ENCODE data around the gene PTGDR2. TPM values are rescaled to one million over a fixed set of nuclear protein-coding genes. Genes with fewer than 3 reads are reported as not detected.
"Not testable (repeated sequence)": the region's sequence is repeated elsewhere in the genome, so short reads cannot be mapped to it uniquely, and the experiment has no call there.

Gene PTGDR2
- total and polyA plus RNA-seq, 8 donors, result 0.09 to 5.7 (median 0.43) TPM

DNA sequence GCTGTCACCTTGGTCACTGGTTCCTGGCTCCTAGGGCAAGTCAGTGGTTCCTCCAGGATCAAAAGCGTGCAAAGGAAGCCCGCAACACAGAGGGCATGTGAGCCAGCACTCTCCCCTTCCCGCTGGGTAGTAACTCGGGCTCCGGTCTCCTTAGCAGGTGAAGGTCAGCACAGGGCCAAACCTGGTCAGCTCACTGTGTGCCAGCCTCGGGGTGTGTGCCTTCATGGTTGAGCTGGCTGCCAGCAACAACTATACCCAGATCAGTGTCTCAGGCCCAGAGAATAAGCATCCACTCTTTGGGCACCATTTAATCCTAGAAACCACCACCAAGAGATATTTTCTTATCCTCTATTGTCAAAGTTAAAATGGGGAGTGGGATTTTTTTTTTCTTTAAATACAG lies 30.0 kb downstream of the PTGDR2 start:
- no peak for TF ChIP-seq CTCF (IDR thresholded peaks at IDR 0.05)
- Histone ChIP-seq H3K9me3 (no peaks in the 10 kb centered on the region), H3K27ac (no peak overlapping the region), H3K4me3 (no peak overlapping the region), H3K36me3 (no peaks in the 10 kb centered on the region), H3K4me1 (no peaks in the 10 kb centered on the region), H3K27me3 (no peaks in the 10 kb centered on the region)
- FAIRE-seq (no peak), DNase-seq (no peak), ATAC-seq (no peak)
- intact Hi-C loops (cut with DNase I), result loop anchor here in 1 of 3 donors (5.0 kb wide), 1 partner anchor 302 kb away; no protein-coding TSS in a partner anchor
- WGBS, 2 donors, result 58 to 61% methylated on average over 6 of the region's 6 CpGs

- no peak for DNase-seq
- 75 to 85% methylated on average over 5 of the region's 5 CpGs for WGBS, 2 donors
- Histone ChIP-seq H3K9me3 (no peaks in the 10 kb centered on the region), H3K27ac (no peak overlapping the region), H3K27me3 (no peaks in the 10 kb centered on the region), H3K4me3 (no peak overlapping the region), H3K4me1 (no peaks in the 10 kb centered on the region), H3K36me3 (no peaks in the 10 kb centered on the region)
- ATAC-seq, result no peak
- no peak for TF ChIP-seq CTCF (IDR thresholded peaks at IDR 0.05)
- intact Hi-C loops (cut with DNase I), result loop anchor here in 1 of 3 donors (5.0 kb wide), 1 partner anchor 302 kb away; no protein-coding TSS in a partner anchor
- no peak for FAIRE-seq
Observed at GRCh38 chr11:60825118-60825517, 30.6 kb downstream of the PTGDR2 start.

GRCh38 chr11:60823745-60824306 lies 31.9 kb downstream of the PTGDR2 start:
- H3K36me3 ChIP-seq; H3K27ac ChIP-seq; FAIRE-seq; ATAC-seq; H3K9me3 ChIP-seq; H3K27me3 ChIP-seq; H3K4me3 ChIP-seq; DNase-seq; intact Hi-C loops (cut with DNase I); H3K4me1 ChIP-seq: not testable (repeated sequence)
- 76 to 82% methylated on average over 5 of the region's 5 CpGs for WGBS, 2 donors

GRCh38 chr11:60821827-60822599 lies 33.7 kb downstream of the PTGDR2 start:
- H3K4me1 ChIP-seq, result no peaks in the 10 kb centered on the region
- no peak for ATAC-seq
- no peak for DNase-seq
- FAIRE-seq, result no peak
- no peak overlapping the region for H3K27ac ChIP-seq
- H3K4me3 ChIP-seq, result no peak overlapping the region
- intact Hi-C loops (cut with DNase I), result no loop called here
- no peaks in the 10 kb centered on the region for H3K9me3 ChIP-seq
- 64 to 71% methylated on average over 15 of the region's 15 CpGs for WGBS, 2 donors
- TF ChIP-seq CTCF (IDR thresholded peaks at IDR 0.05), result no peak
- no peaks in the 10 kb centered on the region for H3K27me3 ChIP-seq
- no peaks in the 10 kb centered on the region for H3K36me3 ChIP-seq

GRCh38 chr11:60818057-60818456 lies 37.7 kb downstream of the PTGDR2 start:
- Histone ChIP-seq H3K9me3 (no peaks in the 10 kb centered on the region), H3K4me3 (no peak overlapping the region), H3K27me3 (no peaks in the 10 kb centered on the region), H3K27ac (no peak overlapping the region), H3K36me3 (no peaks in the 10 kb centered on the region), H3K4me1 (no peaks in the 10 kb centered on the region)
- no peak for ATAC-seq
- no peak for TF ChIP-seq CTCF (IDR thresholded peaks at IDR 0.05)
- no peak for DNase-seq
- WGBS, 2 donors, result 50% methylated on average over 4 of the region's 4 CpGs
- FAIRE-seq, result no peak
- intact Hi-C loops (cut with DNase I), result no loop called here
